GM10847 (cell line): ENCODE data around the gene ZFX.

Experiments used
- POLR2A ChIP-seq: IDR thresholded peaks from 2 replicates; pipeline ENCODE4 v1.6.1; 2011; ENCODE audit not compliant: insufficient read length; ENCODE audit errors: extremely low read depth

Gene ZFX

GRCh38 chrX:24241822-24242648 is 92.5 kb downstream of the ZFX start:
- no peak for TF ChIP-seq POLR2A

GRCh38 chrX:24242649-24243175 is 93.2 kb downstream of the ZFX start:
- no peak for TF ChIP-seq POLR2A

GRCh38 chrX:24243188-24243587 is 93.7 kb downstream of the ZFX start:
- TF ChIP-seq POLR2A: no peak

GRCh38 chrX:24243692-24244091 is 94.2 kb downstream of the ZFX start:
- no peak for TF ChIP-seq POLR2A

GRCh38 chrX:24245202-24245601 is 95.7 kb downstream of the ZFX start:
- TF ChIP-seq POLR2A: no peak

- TF ChIP-seq POLR2A: no peak
Measured at GRCh38 chrX:24248042-24248441, 98.5 kb downstream of the ZFX start.

GRCh38 chrX:24253030-24253429 is 103.5 kb downstream of the ZFX start:
- no peak for TF ChIP-seq POLR2A

- TF ChIP-seq POLR2A: no peak
Measured at GRCh38 chrX:24253469-24253868, 103.9 kb downstream of the ZFX start.

GRCh38 chrX:24257011-24257410 is 107.5 kb downstream of the ZFX start:
- TF ChIP-seq POLR2A: no peak

- no peak for TF ChIP-seq POLR2A
Measured at GRCh38 chrX:24259544-24260240, 110.2 kb downstream of the ZFX start.

- TF ChIP-seq POLR2A: no peak
Measured at GRCh38 chrX:24260842-24261550, 111.5 kb downstream of the ZFX start.

GRCh38 chrX:24262309-24262708 is 112.8 kb downstream of the ZFX start:
- TF ChIP-seq POLR2A: no peak

GRCh38 chrX:24264383-24264782 is 114.9 kb downstream of the ZFX start:
- TF ChIP-seq POLR2A: no peak
